Astrocyte of the cerebellum (primary cell): ENCODE results near the gene EPS8L2.

Experiments
- DNase-seq: peaks from one replicate; pipeline ENCODE4 v3.0.0-alpha.2; 2011; ENCODE audit warnings: low read depth
- H3K4me3 ChIP-seq: 2 replicates; pipeline ENCODE4 v1.5.1; 2011; ENCODE audit warnings: mild to moderate bottlenecking, low read depth, low read length, moderate library complexity
- CTCF ChIP-seq: IDR thresholded peaks from 2 replicates; pipeline ENCODE4 v1.5.1; 2012; ENCODE audit warnings: low read length, low read depth, moderate library complexity, mild to moderate bottlenecking; ENCODE audit errors: missing control alignments
- in situ Hi-C: cut with HindIII; loops from 2 replicates; pipeline ENCODE4 v1.10.0; 2017; ENCODE audit warnings: low sequenced_read_pairs

The EPS8L2 gene

GRCh38 chr11:774873-775592 lies 69.0 kb downstream of the EPS8L2 start:
- no peak for DNase-seq
- in situ Hi-C loops: loop anchor here (25.0 kb wide), 1 partner anchor 113 kb away; no protein-coding TSS in a partner anchor
- no peak for TF ChIP-seq CTCF
- peak overlapping the region; percentile 86 for H3K4me3 ChIP-seq

GRCh38 chr11:776263-776560 lies 70.2 kb downstream of the EPS8L2 start:
- TF ChIP-seq CTCF: no peak
- no peak for DNase-seq
- in situ Hi-C loops: no loop called here
- peak overlapping the region; percentile 86 for H3K4me3 ChIP-seq

- no peak for TF ChIP-seq CTCF
- DNase-seq: no peak
- in situ Hi-C loops: no loop called here
- H3K4me3 ChIP-seq: peak overlapping the region; percentile 86
Measured at GRCh38 chr11:776561-777287, 70.7 kb downstream of the EPS8L2 start.
